SK-N-SH treated with all-trans-retinoic acid at 6 μM for 48 hours (cell line): ENCODE measurements around the gene SLC1A5.

ENCODE experiments used
- ATAC-seq: fragments of 200-7000 bp; cut with Tn5 transposase; 3 replicates; pipeline ENCODE4 v1.9.1; 2020; ENCODE audit warnings: mild to moderate bottlenecking, moderate library complexity
- ARNTL ChIP-seq: fragments of 450-650 bp; formaldehyde crosslinking; IDR thresholded peaks from 2 replicates; pipeline ENCODE4 v1.5.0; 2020; ENCODE audit warnings: low read depth, mild to moderate bottlenecking, moderate library complexity, borderline replicate concordance
- BACH2 ChIP-seq: fragments of 250-450 bp; sonication (Bioruptor Pico); IDR thresholded peaks from 2 replicates; pipeline ENCODE4 v1.9.0; 2021; ENCODE audit warnings: mild to moderate bottlenecking, borderline replicate concordance
- CSDC2 ChIP-seq: fragments of 250-450 bp; sonication (Bioruptor Pico); IDR thresholded peaks from 2 replicates; pipeline ENCODE4 v1.5.0; 2020; ENCODE audit warnings: mild to moderate bottlenecking, moderate library complexity
- ESRRG ChIP-seq: fragments of 250-450 bp; sonication (Bioruptor Pico); IDR thresholded peaks from 2 replicates; pipeline ENCODE4 v1.6.1; 2021; ENCODE audit warnings: mild to moderate bottlenecking
- GLIS3 ChIP-seq: fragments of 250-450 bp; sonication (Bioruptor Pico); IDR thresholded peaks from 2 replicates; pipeline ENCODE4 v1.5.0; 2020; ENCODE audit warnings: mild to moderate bottlenecking, moderate library complexity
- ISL1 ChIP-seq: fragments of 250-450 bp; sonication (Bioruptor Pico); IDR thresholded peaks from 2 replicates; pipeline ENCODE4 v2.1.2; 2022; ENCODE audit warnings: mild to moderate bottlenecking, moderate library complexity
- OSR1 ChIP-seq: fragments of 250-450 bp; sonication (Bioruptor Pico); IDR thresholded peaks from 2 replicates; pipeline ENCODE4 v1.8.0; 2022; ENCODE audit warnings: moderate library complexity, mild to moderate bottlenecking, inconsistent platforms
- PATZ1 ChIP-seq: fragments of 250-450 bp; sonication (Bioruptor Pico); IDR thresholded peaks from 2 replicates; pipeline ENCODE4 v1.8.0; 2020; ENCODE audit warnings: mild to moderate bottlenecking, moderate library complexity, borderline replicate concordance
- RARB ChIP-seq: fragments of 250-450 bp; sonication (Bioruptor Pico); IDR thresholded peaks from 2 replicates; pipeline ENCODE4 v1.8.0; 2021; ENCODE audit warnings: mild to moderate bottlenecking, moderate library complexity
- SNAI2 ChIP-seq: fragments of 250-450 bp; sonication (Bioruptor Pico); IDR thresholded peaks from 2 replicates; pipeline ENCODE4 v1.5.0; 2020; ENCODE audit warnings: mild to moderate bottlenecking, moderate library complexity
- TCF4 ChIP-seq: fragments of 250-450 bp; sonication (Bioruptor Pico); IDR thresholded peaks from 2 replicates; pipeline ENCODE4 v1.8.0; 2021; ENCODE audit warnings: mild to moderate bottlenecking, moderate library complexity, borderline replicate concordance
- TOX ChIP-seq: fragments of 250-450 bp; sonication (Bioruptor Pico); IDR thresholded peaks from 2 replicates; pipeline ENCODE4 v1.8.0; 2021; ENCODE audit warnings: mild to moderate bottlenecking, moderate library complexity, borderline replicate concordance
- TSHZ2 ChIP-seq: fragments of 250-450 bp; sonication (Bioruptor Pico); IDR thresholded peaks from 2 replicates; pipeline ENCODE4 v1.5.0; 2020; ENCODE audit warnings: mild to moderate bottlenecking, moderate library complexity
- ZC3H10 ChIP-seq: fragments of 250-450 bp; sonication (Bioruptor Pico); IDR thresholded peaks from 2 replicates; pipeline ENCODE4 v1.5.1; 2021; ENCODE audit warnings: mild to moderate bottlenecking, moderate library complexity
- ZFP30 ChIP-seq: fragments of 450-650 bp; formaldehyde crosslinking; IDR thresholded peaks from 2 replicates; pipeline ENCODE4 v1.5.0; 2022; ENCODE audit warnings: mild to moderate bottlenecking, moderate library complexity
- ZNF565 ChIP-seq: fragments of 450-650 bp; formaldehyde crosslinking; conservative IDR thresholded peaks from 2 replicates; pipeline ENCODE4 v1.5.0; 2020; ENCODE audit warnings: low read depth, mild to moderate bottlenecking, moderate library complexity
- ZNF8 ChIP-seq: fragments of 450-650 bp; formaldehyde crosslinking; IDR thresholded peaks from 2 replicates; pipeline ENCODE4 v1.5.0; 2020; ENCODE audit warnings: mild to moderate bottlenecking, moderate library complexity
- TF ChIP-seq, protein P1 (sequence below): fragments of 250-450 bp; sonication (Bioruptor Pico); IDR thresholded peaks from 2 replicates; pipeline ENCODE4 v1.5.1; 2020; ENCODE audit warnings: low read depth, mild to moderate bottlenecking, moderate library complexity

The SLC1A5 gene

DNA sequence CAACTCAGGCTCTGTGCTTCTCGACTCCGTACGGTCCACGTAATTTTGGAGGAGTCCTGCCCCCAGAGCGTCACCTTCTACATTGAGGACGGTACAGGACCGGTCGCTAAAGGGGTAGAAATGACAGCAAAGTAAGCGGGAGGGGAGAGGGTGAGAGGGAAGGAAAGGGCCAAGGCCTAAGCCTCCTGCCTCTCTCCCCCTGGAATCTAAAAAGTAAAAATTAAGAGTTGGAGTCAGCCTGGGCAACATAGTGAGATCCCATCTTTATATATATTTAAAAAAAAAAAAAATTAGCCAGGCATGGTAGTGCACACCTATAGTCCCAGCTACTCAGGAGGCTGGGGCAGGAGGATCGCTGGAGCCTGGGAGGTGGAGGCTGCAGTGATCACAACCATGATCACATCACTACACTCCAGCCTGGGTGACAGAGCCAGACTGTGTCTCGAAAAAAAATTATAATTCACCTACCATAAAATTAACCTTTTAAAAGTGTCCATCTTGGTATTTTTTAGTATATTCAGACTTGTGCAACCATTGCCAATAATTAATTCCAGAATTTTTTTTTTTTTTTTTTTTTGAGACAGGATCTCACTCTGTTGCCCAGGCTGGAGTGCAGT, 12.6 kb downstream of the SLC1A5 start:
- ATAC-seq, result no peak
- TF ChIP-seq, protein P1, sequence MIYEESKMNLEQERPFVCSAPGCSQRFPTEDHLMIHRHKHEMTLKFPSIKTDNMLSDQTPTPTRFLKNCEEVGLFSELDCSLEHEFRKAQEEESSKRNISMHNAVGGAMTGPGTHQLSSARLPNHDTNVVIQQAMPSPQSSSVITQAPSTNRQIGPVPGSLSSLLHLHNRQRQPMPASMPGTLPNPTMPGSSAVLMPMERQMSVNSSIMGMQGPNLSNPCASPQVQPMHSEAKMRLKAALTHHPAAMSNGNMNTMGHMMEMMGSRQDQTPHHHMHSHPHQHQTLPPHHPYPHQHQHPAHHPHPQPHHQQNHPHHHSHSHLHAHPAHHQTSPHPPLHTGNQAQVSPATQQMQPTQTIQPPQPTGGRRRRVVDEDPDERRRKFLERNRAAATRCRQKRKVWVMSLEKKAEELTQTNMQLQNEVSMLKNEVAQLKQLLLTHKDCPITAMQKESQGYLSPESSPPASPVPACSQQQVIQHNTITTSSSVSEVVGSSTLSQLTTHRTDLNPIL (CRISPR knock-in tag), result no peak
- no peak for TF ChIP-seq OSR1 (CRISPR knock-in tag)
- TF ChIP-seq ZC3H10 (CRISPR knock-in tag), result no peak
- no peak for TF ChIP-seq TSHZ2 (CRISPR knock-in tag)
- no peak for TF ChIP-seq ZNF8
- TF ChIP-seq GLIS3 (CRISPR knock-in tag), result no peak
- TF ChIP-seq ZNF565 (CRISPR knock-in tag), result no peak
- no peak for TF ChIP-seq PATZ1 (CRISPR knock-in tag)
- TF ChIP-seq TOX (CRISPR knock-in tag), result no peak

- TF ChIP-seq, protein P1 (CRISPR knock-in tag), result no peak
- TF ChIP-seq PATZ1 (CRISPR knock-in tag) (no peak), ZFP30 (no peak), BACH2 (CRISPR knock-in tag) (no peak), TSHZ2 (CRISPR knock-in tag) (no peak), TCF4 (CRISPR knock-in tag) (no peak)
- ATAC-seq, result no peak
Observed at GRCh38 chr19:46773018-46773399, 15.4 kb downstream of the SLC1A5 start.

DNA sequence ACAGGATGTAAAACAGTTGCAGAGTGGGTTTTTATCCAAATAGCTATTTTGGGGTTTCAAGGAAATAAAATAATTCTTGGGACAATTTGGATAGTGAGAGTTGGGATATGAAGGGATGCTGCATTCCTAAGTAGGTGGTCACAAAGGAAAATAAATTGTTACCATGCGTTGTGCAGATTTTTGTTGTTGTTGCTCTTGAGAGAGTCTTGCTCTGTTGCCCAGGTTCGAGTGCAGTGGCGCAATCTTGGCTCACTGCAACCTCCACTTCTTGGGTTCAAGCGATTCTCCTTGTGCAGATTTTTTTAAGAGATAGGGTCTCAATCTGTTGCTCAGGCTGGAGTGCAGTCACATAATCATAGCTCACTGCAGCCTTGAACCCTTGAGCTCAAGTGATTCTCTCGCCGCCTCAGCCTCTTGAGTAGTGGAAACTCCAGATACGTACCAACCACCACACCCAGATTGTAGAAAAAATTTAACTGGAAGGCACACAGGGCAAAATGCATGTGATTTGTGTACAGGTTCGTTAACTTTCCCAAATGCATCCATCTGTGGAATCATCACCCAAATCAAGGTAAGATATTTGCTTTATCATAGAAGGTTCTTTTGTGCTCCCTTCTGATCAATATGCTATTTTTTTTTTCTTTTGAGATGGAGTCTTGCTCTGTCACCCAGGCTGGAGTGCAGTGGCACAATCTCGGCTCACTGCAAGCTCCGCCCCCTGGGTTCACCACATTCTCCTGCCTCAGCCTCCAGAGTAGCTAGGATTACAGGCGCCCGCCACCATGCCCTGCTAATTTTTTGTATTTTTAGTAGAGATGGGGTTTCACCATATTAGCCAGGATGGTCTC, 16.0 kb downstream of the SLC1A5 start:
- ATAC-seq, result no peak; the same call in 2 of the 3 replicates
- TF ChIP-seq RARB (CRISPR knock-in tag), result no peak
- TF ChIP-seq GLIS3 (CRISPR knock-in tag), result no peak
- no peak for TF ChIP-seq PATZ1 (CRISPR knock-in tag)
- TF ChIP-seq, protein P1 (CRISPR knock-in tag), result no peak
- no peak for TF ChIP-seq ESRRG
- no peak for TF ChIP-seq SNAI2 (CRISPR knock-in tag)
- no peak for TF ChIP-seq OSR1 (CRISPR knock-in tag)
- no peak for TF ChIP-seq CSDC2 (CRISPR knock-in tag)
- no peak for TF ChIP-seq ARNTL
- no peak for TF ChIP-seq ZFP30
- TF ChIP-seq ZNF565 (CRISPR knock-in tag), result no peak
- no peak for TF ChIP-seq ISL1 (CRISPR knock-in tag)
- no peak for TF ChIP-seq ZNF8
